NT2/D1 (cell line): ENCODE data around the gene FARS2.

Source experiments
- SUZ12 ChIP-seq: IDR thresholded peaks from 2 replicates; pipeline ENCODE4 v1.6.1; 2011; ENCODE audit not compliant: insufficient read length, insufficient read depth; ENCODE audit errors: extremely low read depth
- ZNF274 ChIP-seq: IDR thresholded peaks from 2 replicates; pipeline ENCODE4 v1.6.1; 2011; ENCODE audit warnings: mild to moderate bottlenecking, low read depth, low read length

GRCh38 chr6:5818959-5819358 lies 557.6 kb downstream of the FARS2 start:
- TF ChIP-seq SUZ12 (no peak), ZNF274 (no peak)
